Endothelial cell of umbilical vein (primary cell): Measurements from ENCODE around the gene ADAMTS17. TPM values are rescaled to one million over a fixed set of nuclear protein-coding genes. Genes with fewer than 3 reads are reported as not detected.

Source experiments
- BruUV-seq: library from RNA; stranded (reverse); fragments of 400-500 nt; replicated peaks from 2 replicates; lab custom pipeline; 2021; lab: Mats Ljungman, UMichigan
- CTCF ChIA-PET: fragments of 300-600, 350-600 bp; sonication (Branson Sonifier 250); formaldehyde crosslinking; loops from one replicate; lab custom pipeline; 2021; ENCODE audit warnings: antibody characterized with exemption, inconsistent platforms; lab: Charles Lee
- POLR2A ChIA-PET: fragments of 300-600, 350-600 bp; sonication (Branson Sonifier 250); formaldehyde crosslinking; loops from one replicate; lab custom pipeline; 2021; ENCODE audit warnings: antibody characterized with exemption, inconsistent platforms; lab: Charles Lee
- DNase-seq: peaks from one replicate; pipeline ENCODE4 v3.0.0-alpha.2; 2011; ENCODE audit warnings: low read depth, low spot score
- FAIRE-seq: peaks from 2 replicates; lab custom pipeline; 2011; peaks lifted over from hg19 to GRCh38; lab: Jason Lieb, UNC
- H2AFZ ChIP-seq: 2 replicates; pipeline ENCODE4 v1.6.0; 2012; ENCODE audit warnings: low read depth, low read length, control low read depth, inconsistent platforms
- H3K27ac ChIP-seq: 2 replicates; pipeline ENCODE4 v1.5.1; 2011; ENCODE audit warnings: low read depth, mild to moderate bottlenecking, control low read depth, low read length, moderate library complexity; ENCODE audit not compliant: insufficient read depth
- H3K27me3 ChIP-seq, 2 experiments: 2 replicates each; pipeline versions ENCODE4 v1.6.0 to v1.6.1; 2011; ENCODE audit warnings: low read length in 2 of 2, mixed read lengths in 1 of 2; ENCODE audit not compliant: control insufficient read depth in 2 of 2, insufficient read depth in 2 of 2
- H3K36me3 ChIP-seq, 2 experiments: 2 replicates in 1 of 2; 3 replicates in 1 of 2; pipeline ENCODE4 v1.5.1; 2011; ENCODE audit warnings: low read length in 2 of 2, mild to moderate bottlenecking in 1 of 2, moderate library complexity in 1 of 2; ENCODE audit not compliant: control insufficient read depth in 2 of 2, insufficient read depth in 2 of 2; ENCODE audit errors: extremely low read depth in 1 of 2
- H3K4me1 ChIP-seq: 3 replicates; pipeline ENCODE4 v1.5.1; 2011; ENCODE audit warnings: mild to moderate bottlenecking, low read length; ENCODE audit not compliant: control insufficient read depth, insufficient read depth; ENCODE audit errors: extremely low read depth
- H3K4me2 ChIP-seq: 2 replicates; pipeline ENCODE4 v1.6.1; 2011; ENCODE audit warnings: low read length, control low read depth, mixed read lengths; ENCODE audit not compliant: insufficient read depth
- H3K4me3 ChIP-seq, 3 experiments: fragments of 200-600 bp in 1 of 3; sonication (generic), shearing (Covaris generic) in 1 of 3; replicated peaks in 1 of 3; 2 replicates each; pipeline ENCODE4 v1.5.1; 2011 to 2016; ENCODE audit warnings: control low read depth in 3 of 3, low read length in 3 of 3, mild to moderate bottlenecking in 2 of 3, inconsistent platforms in 1 of 3, low read depth in 1 of 3, moderate library complexity in 1 of 3; ENCODE audit not compliant: insufficient read depth in 1 of 3
- H3K79me2 ChIP-seq: 2 replicates; pipeline ENCODE4 v1.6.0; 2012; ENCODE audit warnings: low read length, inconsistent platforms; ENCODE audit not compliant: control insufficient read depth, insufficient read depth
- H3K9ac ChIP-seq: replicated peaks from 2 replicates; pipeline ENCODE3; 2011; ENCODE audit warnings: low read length, control low read depth; ENCODE audit not compliant: insufficient read depth; ENCODE audit errors: extremely low read depth
- H3K9me1 ChIP-seq: replicated peaks from 3 replicates; pipeline ENCODE4 v1.6.0; 2011; ENCODE audit warnings: mild to moderate bottlenecking, low read length; ENCODE audit not compliant: control insufficient read depth, insufficient read depth; ENCODE audit errors: extremely low read depth
- H3K9me3 ChIP-seq: replicated peaks from 2 replicates; pipeline ENCODE4 v1.5.1; 2012; ENCODE audit warnings: low read length, inconsistent platforms; ENCODE audit not compliant: control insufficient read depth, insufficient read depth
- H4K20me1 ChIP-seq: replicated peaks from 2 replicates; pipeline ENCODE3; 2011; ENCODE audit warnings: mild to moderate bottlenecking, low read length; ENCODE audit not compliant: control insufficient read depth, insufficient read depth; ENCODE audit errors: extremely low read depth
- CTCF ChIP-seq, 2 donors: IDR thresholded peaks; 1 replicate in 1 of 2; 2 replicates in 1 of 2; pipeline ENCODE4 v1.5.1; 2011; ENCODE audit warnings: low read length in 2 of 2, mild to moderate bottlenecking in 2 of 2, moderate library complexity in 2 of 2, control low read depth in 1 of 2, inconsistent platforms in 1 of 2, low read depth in 1 of 2; ENCODE audit not compliant: insufficient read depth in 1 of 2; ENCODE audit errors: extremely low read depth in 1 of 2
- EZH2 ChIP-seq: IDR thresholded peaks from 2 replicates; pipeline ENCODE4 v1.6.1; 2012; ENCODE audit warnings: borderline replicate concordance, low read depth, mild to moderate bottlenecking, moderate library complexity, low read length, inconsistent platforms; ENCODE audit not compliant: severe bottlenecking
- FOS ChIP-seq: IDR thresholded peaks from 2 replicates; pipeline ENCODE4 v1.6.1; 2011; ENCODE audit warnings: mild to moderate bottlenecking, low read length, moderate library complexity, borderline replicate concordance; ENCODE audit not compliant: insufficient read depth
- GATA2 ChIP-seq: IDR thresholded peaks from 2 replicates; pipeline ENCODE4 v1.7.0; 2011; ENCODE audit warnings: low read depth, mild to moderate bottlenecking, moderate library complexity, mixed read lengths, low read length; ENCODE audit not compliant: insufficient read length, insufficient read depth
- JUN ChIP-seq: IDR thresholded peaks from 2 replicates; pipeline ENCODE4 v1.6.1; 2011; ENCODE audit warnings: borderline replicate concordance, low read depth; ENCODE audit not compliant: insufficient read length, insufficient read depth
- MAX ChIP-seq: IDR thresholded peaks from 2 replicates; pipeline ENCODE4 v1.6.1; 2011; ENCODE audit not compliant: insufficient read depth, insufficient read length
- MYC ChIP-seq: IDR thresholded peaks from one replicate; pipeline ENCODE4 v1.6.1; 2011; ENCODE audit warnings: mild to moderate bottlenecking, low read depth, low read length
- POLR2A ChIP-seq: IDR thresholded peaks from 2 replicates; pipeline ENCODE4 v1.6.1; 2012; ENCODE audit warnings: low read depth, mild to moderate bottlenecking, control low read depth, low read length
- POLR2AphosphoS5 ChIP-seq: IDR thresholded peaks from 2 replicates; pipeline ENCODE4 v1.6.1; 2012; ENCODE audit warnings: low read depth, mild to moderate bottlenecking, control low read depth, low read length, moderate library complexity; ENCODE audit not compliant: insufficient read depth
- dilution Hi-C: fragments of 300-500 bp; cut with MboI; formaldehyde crosslinking; loops from one replicate; pipeline ENCODE4 v1.15.0; 2019; ENCODE audit warnings: low sequenced_read_pairs; ENCODE audit not compliant: extremely low pct_ligation_motif_present
- intact Hi-C: fragments of 100-400 bp; cut with micrococcal nuclease; formaldehyde crosslinking; loops from one replicate; pipeline ENCODE4 v1.10.0; 2022
- polyA plus RNA-seq, 4 experiments: library from polyadenylated mRNA; depleted of rRNA in 3 of 4; stranded (reverse) in 3 of 4; unstranded in 1 of 4; fragments of >200 nt; gene quantifications; 2 replicates each; pipeline versions ENCODE4 v1.2.1 to v1.2.3, GENCODE V29; 2011 to 2012; ENCODE audit warnings: missing spikeins in 1 of 4
- total RNA-seq: library from RNA; stranded (reverse); gene quantifications from 2 replicates; pipeline ENCODE4 v1.2.3, GENCODE V29; 2021

ADAMTS17 gene
- total and polyA plus RNA-seq, 2 donors (not counting 3 experiments of a cell fraction or from before 2014, with no cell fraction given): 0.12 TPM; not detected in 1

GRCh38 chr15:100133001-100133400 is 208.8 kb downstream of the ADAMTS17 start:
- intact Hi-C loops: loop anchor here (2.0 kb wide), 1 partner anchor 204 kb away; no protein-coding TSS in a partner anchor
- Histone ChIP-seq H3K36me3 (no peaks in the 10 kb centered on the region), H3K4me1 (no peaks in the 10 kb centered on the region), H2AFZ (no peak overlapping the region), H3K27ac (no peak overlapping the region), H4K20me1 (no peaks in the 10 kb centered on the region), H3K9me1 (no peaks in the 10 kb centered on the region), H3K79me2 (no peaks in the 10 kb centered on the region), H3K4me2 (no peak overlapping the region), H3K9ac (no peak overlapping the region), H3K9me3 (no peaks in the 10 kb centered on the region), H3K4me3 (no peak overlapping the region), H3K27me3 (no peaks in the 10 kb centered on the region)
- DNase-seq (no peak), FAIRE-seq (no peak)
- dilution Hi-C loops: no loop called here
- TF ChIP-seq POLR2A (no peak), MYC (no peak)
- ChIA-PET CTCF (interaction anchor here (1.3 to 4.1 kb wide), 2 partner anchors 24 to 203 kb away, joined by 3 to 46 read pairs; no protein-coding TSS in a partner anchor), POLR2A (no interaction called here)
- no TSS peak for BruUV-seq

GRCh38 chr15:100132309-100132708 is 209.5 kb downstream of the ADAMTS17 start:
- BruUV-seq: no TSS peak
- dilution Hi-C loops (no loop called here), intact Hi-C loops (loop anchor here (1.0 to 2.0 kb wide), 2 partner anchors 21 to 204 kb away; no protein-coding TSS in a partner anchor)
- H3K9me3 ChIP-seq: no peaks in the 10 kb centered on the region
- no peak for DNase-seq
- ChIA-PET POLR2A (no interaction called here), CTCF (interaction anchor here (0.6 to 4.1 kb wide), 10 partner anchors 10 to 860 kb away, joined by 3 to 46 read pairs (median 4); no protein-coding TSS in a partner anchor)
- H2AFZ ChIP-seq: no peak overlapping the region
- H3K9ac ChIP-seq: no peak overlapping the region
- H3K4me1 ChIP-seq: no peaks in the 10 kb centered on the region
- H3K9me1 ChIP-seq: no peaks in the 10 kb centered on the region
- TF ChIP-seq POLR2AphosphoS5 (no peak), JUN (no peak), EZH2 (no peak), POLR2A (no peak), FOS (no peak), CTCF (IDR thresholded peaks at IDR 0.05; ENCODE audit: extremely low read depth in 1 of 2, insufficient read depth in 1 of 2, low read depth in 1 of 2, low read length in 2 of 2) (no peak), MAX (no peak), MYC (no peak), GATA2 (no peak)
- FAIRE-seq: no peak
- H3K27me3 ChIP-seq: no peaks in the 10 kb centered on the region
- no peaks in the 10 kb centered on the region for H3K79me2 ChIP-seq
- no peaks in the 10 kb centered on the region for H4K20me1 ChIP-seq
- H3K4me2 ChIP-seq: no peak overlapping the region
- no peak overlapping the region for H3K27ac ChIP-seq
- no peaks in the 10 kb centered on the region for H3K36me3 ChIP-seq
- no peak overlapping the region for H3K4me3 ChIP-seq
